ENCODE data around the gene ATPAF1.

- no peak for TF ChIP-seq CTCF (IDR thresholded peaks at IDR 0.05)
- TF ChIP-seq POLR2A (IDR thresholded peaks at IDR 0.05), result no peak
Measured at GRCh38 chr1:46638921-46639320, 29.2 kb downstream of the ATPAF1 start.

Data from prostate gland (tissue), 2 donors.